B cell (primary cell): Measurements from ENCODE around the gene ERCC8. TPM values are rescaled to one million over a fixed set of nuclear protein-coding genes. Genes with fewer than 3 reads are reported as not detected.

Experiments used
- ATAC-seq: fragments of 200-7000 bp; cut with Tn5 transposase; one replicate; pipeline ENCODE4 v1.10.0; 2021; ENCODE audit warnings: low read depth, mild to moderate bottlenecking, moderate number of reproducible peaks, moderate library complexity
- CTCF ChIA-PET: fragments of 350-600 bp; sonication (Branson Sonifier 250); formaldehyde crosslinking; loops from one replicate; lab custom pipeline; 2021; ENCODE audit warnings: antibody characterized with exemption, inconsistent platforms; lab: Charles Lee
- POLR2A ChIA-PET: fragments of 350-600 bp; sonication (Branson Sonifier 250); formaldehyde crosslinking; loops from one replicate; lab custom pipeline; 2021; ENCODE audit warnings: antibody characterized with exemption; lab: Charles Lee
- DNase-seq: peaks from one replicate; pipeline ENCODE4 v3.0.0; 2013
- H2AFZ ChIP-seq: 2 replicates; pipeline ENCODE4 v1.6.1; 2012; ENCODE audit warnings: mild to moderate bottlenecking, low read depth, low read length; ENCODE audit not compliant: insufficient read depth, poor library complexity, severe bottlenecking
- H3K27ac ChIP-seq, 2 donors: 1 replicate in 1 of 2; 2 replicates in 1 of 2; pipeline ENCODE4 v1.5.1; 2012 to 2013; ENCODE audit warnings: low read length in 2 of 2, mild to moderate bottlenecking in 2 of 2, moderate library complexity in 1 of 2
- H3K27me3 ChIP-seq, 4 experiments: fragments of 200-600 bp in 1 of 4; sonication (generic) in 1 of 4; replicated peaks in 1 of 4; 1 replicate in 2 of 4; 2 replicates in 2 of 4; pipeline versions ENCODE4 v1.6.1 to v1.7.0; 2013 to 2016; ENCODE audit warnings: low read length in 3 of 4, mild to moderate bottlenecking in 2 of 4, mixed read lengths in 1 of 4, moderate library complexity in 1 of 4; ENCODE audit not compliant: insufficient read depth in 4 of 4, control insufficient read depth in 3 of 4; ENCODE audit errors: control extremely low read depth in 1 of 4
- H3K36me3 ChIP-seq, 2 experiments: replicated peaks in 1 of 2; 1 replicate in 1 of 2; 2 replicates in 1 of 2; pipeline versions ENCODE4 v1.6.1 to v1.7.1; 2013; ENCODE audit warnings: low read length in 1 of 2; ENCODE audit not compliant: insufficient read depth in 2 of 2, control insufficient read depth in 1 of 2; ENCODE audit errors: control extremely low read depth in 1 of 2, extremely low read depth in 1 of 2
- H3K4me1 ChIP-seq, 2 donors: fragments of 200-600 bp in 1 of 2; sonication (generic) in 1 of 2; 1 replicate in 1 of 2; 2 replicates in 1 of 2; pipeline versions ENCODE4 v1.5.1 to v1.6.1; 2013 to 2017; ENCODE audit warnings: low read length in 2 of 2; ENCODE audit not compliant: control insufficient read depth in 2 of 2, insufficient read depth in 2 of 2
- H3K4me2 ChIP-seq: replicated peaks from 2 replicates; pipeline ENCODE3; 2012; ENCODE audit warnings: mild to moderate bottlenecking, low read depth, low read length; ENCODE audit not compliant: poor library complexity, severe bottlenecking
- H3K4me3 ChIP-seq, 5 experiments: fragments of 200-600 bp in 1 of 5; sonication (generic) in 1 of 5; 1 replicate in 3 of 5; 2 replicates in 2 of 5; pipeline versions ENCODE4 v1.5.1 to v1.7.0; 2011 to 2016; ENCODE audit warnings: low read length in 4 of 5, mild to moderate bottlenecking in 4 of 5, low read depth in 2 of 5, control low read depth in 1 of 5, moderate library complexity in 1 of 5; ENCODE audit not compliant: insufficient read depth in 1 of 5; ENCODE audit errors: control extremely low read depth in 1 of 5, extremely low read depth in 1 of 5
- H3K79me2 ChIP-seq: fragments of 200-600 bp; sonication (generic); one replicate; pipeline ENCODE4 v1.6.0; 2016; ENCODE audit warnings: low read length; ENCODE audit not compliant: control insufficient read depth, insufficient read depth
- H3K9ac ChIP-seq: fragments of 200-600 bp; sonication (generic); 2 replicates; pipeline ENCODE4 v1.6.1; 2017; ENCODE audit warnings: mild to moderate bottlenecking, low read length, moderate library complexity
- H3K9me3 ChIP-seq, 3 donors: one replicate each; pipeline versions ENCODE4 v1.6.1 to v1.7.1; 2013; ENCODE audit warnings: low read length in 2 of 3; ENCODE audit not compliant: control insufficient read depth in 2 of 3, insufficient read depth in 1 of 3; ENCODE audit errors: control extremely low read depth in 1 of 3
- H4K20me1 ChIP-seq: 2 replicates; pipeline ENCODE4 v1.6.0; 2012; ENCODE audit warnings: mild to moderate bottlenecking, low read length; ENCODE audit not compliant: insufficient read depth, control insufficient read depth, poor library complexity, severe bottlenecking
- H3K27ac Mint-ChIP-seq: one replicate; pipeline ENCODE4 v1.8.0; 2021; ENCODE audit warnings: mixed read lengths
- H3K27me3 Mint-ChIP-seq: one replicate; pipeline ENCODE4 v1.8.0; 2021; ENCODE audit warnings: mixed read lengths
- H3K4me1 Mint-ChIP-seq: one replicate; pipeline ENCODE4 v1.8.0; 2021; ENCODE audit warnings: mixed read lengths
- H3K4me3 Mint-ChIP-seq: one replicate; pipeline ENCODE4 v1.8.0; 2021; ENCODE audit warnings: mixed read lengths
- H3K9me3 Mint-ChIP-seq: one replicate; pipeline ENCODE4 v1.8.0; 2022; ENCODE audit warnings: mixed read lengths; ENCODE audit not compliant: insufficient read depth
- CTCF ChIP-seq: fragments of 200-600 bp; IDR thresholded peaks from one replicate; pipeline ENCODE4 v1.8.0; 2022; ENCODE audit warnings: antibody characterized with exemption, mild to moderate bottlenecking
- EZH2 ChIP-seq: IDR thresholded peaks from 2 replicates; pipeline ENCODE4 v1.6.1; 2012; ENCODE audit warnings: borderline replicate concordance, low read depth, mild to moderate bottlenecking, moderate library complexity, low read length; ENCODE audit not compliant: insufficient read depth, poor library complexity, severe bottlenecking
- WGBS: methylation state at CpG from one replicate; pipeline ENCODE4 v1.1.5; 2013; ENCODE audit warnings: missing lambda C conversion rate; ENCODE audit not compliant: insufficient coverage; 5-methylcytosine and 5-hydroxymethylcytosine counted together
- intact Hi-C: fragments of 100-400 bp; cut with micrococcal nuclease; formaldehyde crosslinking; loops from one replicate; pipeline ENCODE4 v1.10.0; 2022
- polyA plus RNA-seq: library from polyadenylated mRNA; depleted of rRNA; stranded (reverse); fragments of >200 nt; gene quantifications from 2 replicates; pipeline ENCODE4 v1.2.3, GENCODE V29; 2012
- total RNA-seq, 2 donors: library from RNA; stranded (reverse); fragments of 120-200 nt in 1 of 2; gene quantifications; 1 replicate in 1 of 2; 2 replicates in 1 of 2; pipeline versions ENCODE4 v1.2.3 to v1.2.4, GENCODE V29; 2013 to 2022

The ERCC8 gene
- total and polyA plus RNA-seq, 2 donors (not counting 1 experiment from before 2014, with no cell fraction given): 6.8 to 9.2 TPM

GRCh38 chr5:60958088-60958487 lies 13.2 kb upstream of the ERCC8 start:
- Histone ChIP-seq H3K79me2 (peaks cover 52% of the 10 kb centered on the region), H3K9ac (no peak overlapping the region), H3K27ac (no peak overlapping the region), H3K4me1 (no peaks in the 10 kb centered on the region), H3K4me3 (no peak overlapping the region), H4K20me1 (no peaks in the 10 kb centered on the region), H3K9me3 (no peaks in the 10 kb centered on the region), H3K27me3 (no peaks in the 10 kb centered on the region), H2AFZ (no peak overlapping the region), H3K4me2 (no peak overlapping the region), H3K36me3 (no peaks in the 10 kb centered on the region)
- no peak for DNase-seq
- Mint-ChIP-seq H3K9me3 (peaks cover 2% of the 10 kb centered on the region), H3K4me1 (peaks cover 5% of the 10 kb centered on the region), H3K27ac (no peak overlapping the region), H3K4me3 (no peak overlapping the region), H3K27me3 (no peaks in the 10 kb centered on the region)
- TF ChIP-seq CTCF: no peak
- no peak for TF ChIP-seq EZH2
- ATAC-seq: no peak
- ChIA-PET POLR2A (no interaction called here), CTCF (interaction anchor here (1.2 to 7.0 kb wide), 2 partner anchors 281 to 701 kb away, joined by 4 to 65 read pairs; no protein-coding TSS in a partner anchor)
- intact Hi-C loops: loop anchor here (2.0 kb wide), 1 partner anchor 13 kb away; the partner anchor contains the start of genes ERCC8 and NDUFAF2

GRCh38 chr5:60955239-60955638 lies 10.4 kb upstream of the ERCC8 start:
- ChIA-PET POLR2A (no interaction called here), CTCF (no interaction called here)
- Mint-ChIP-seq H3K27ac (no peak overlapping the region), H3K4me3 (no peak overlapping the region), H3K27me3 (no peaks in the 10 kb centered on the region), H3K9me3 (peaks cover 2% of the 10 kb centered on the region), H3K4me1 (peaks cover 9% of the 10 kb centered on the region)
- Histone ChIP-seq H3K36me3 (no peaks in the 10 kb centered on the region), H3K9ac (no peak overlapping the region), H3K4me1 (no peaks in the 10 kb centered on the region), H3K4me2 (no peak overlapping the region), H3K27ac (no peak overlapping the region), H3K9me3 (no peaks in the 10 kb centered on the region), H3K27me3 (no peaks in the 10 kb centered on the region), H3K4me3 (no peak overlapping the region), H3K79me2 (peaks cover 69% of the 10 kb centered on the region), H2AFZ (no peak overlapping the region), H4K20me1 (no peaks in the 10 kb centered on the region)
- intact Hi-C loops: loop anchor here (2.0 kb wide), 1 partner anchor 1400 kb away; no protein-coding TSS in a partner anchor
- 100% methylated on average over 2 of the region's 3 CpGs for WGBS
- TF ChIP-seq CTCF (no peak), EZH2 (no peak)
- ATAC-seq: no peak
- no peak for DNase-seq
